Astrocyte of the hippocampus (primary cell): ENCODE results near the gene SOX6.

Experiments used
- DNase-seq: peaks from one replicate; pipeline ENCODE4 v3.0.0; 2011; ENCODE audit warnings: low read depth, low spot score

SOX6 gene

GRCh38 chr11:16000065-16000464 is 356.3 kb downstream of the SOX6 start:
- peak; percentile 76 for DNase-seq

- DNase-seq: no peak
Measured at GRCh38 chr11:15993345-15993744, 363.0 kb downstream of the SOX6 start.

GRCh38 chr11:15991215-15991614 is 365.1 kb downstream of the SOX6 start:
- no peak for DNase-seq

- no peak for DNase-seq
Measured at GRCh38 chr11:15989685-15990084, 366.7 kb downstream of the SOX6 start.

- no peak for DNase-seq
Measured at GRCh38 chr11:15988693-15989231, 367.6 kb downstream of the SOX6 start.

- DNase-seq: no peak
Measured at GRCh38 chr11:15988016-15988550, 368.3 kb downstream of the SOX6 start.

- DNase-seq: no peak
Measured at GRCh38 chr11:15987046-15987445, 369.3 kb downstream of the SOX6 start.

GRCh38 chr11:15985860-15986139 is 370.5 kb downstream of the SOX6 start:
- DNase-seq: no peak

- peak; percentile 69 for DNase-seq
Measured at GRCh38 chr11:15985127-15985859, 371.1 kb downstream of the SOX6 start.

GRCh38 chr11:15981292-15981691 is 375.1 kb downstream of the SOX6 start:
- no peak for DNase-seq

GRCh38 chr11:15977116-15977515 is 379.2 kb downstream of the SOX6 start:
- DNase-seq: no peak

- peak; percentile 70 for DNase-seq
Measured at GRCh38 chr11:15976433-15977045, 379.8 kb downstream of the SOX6 start.

GRCh38 chr11:15975742-15976141 is 380.6 kb downstream of the SOX6 start:
- DNase-seq: no peak

GRCh38 chr11:15972838-15973237 is 383.5 kb downstream of the SOX6 start:
- DNase-seq: no peak

- no peak for DNase-seq
Measured at GRCh38 chr11:15971215-15971546, 385.2 kb downstream of the SOX6 start.

- no peak for DNase-seq
Measured at GRCh38 chr11:15970506-15971214, 385.7 kb downstream of the SOX6 start.

GRCh38 chr11:15969701-15970329 is 386.5 kb downstream of the SOX6 start:
- no peak for DNase-seq

- DNase-seq: peak; percentile 77
Measured at GRCh38 chr11:15969281-15969680, 387.1 kb downstream of the SOX6 start.

- peak; percentile 35 for DNase-seq
Measured at GRCh38 chr11:15968461-15969130, 387.8 kb downstream of the SOX6 start.

GRCh38 chr11:15967966-15968365 is 388.4 kb downstream of the SOX6 start:
- DNase-seq: no peak

GRCh38 chr11:15967166-15967565 is 389.2 kb downstream of the SOX6 start:
- DNase-seq: no peak
